ENCODE measurements around the gene DDN.

The DDN gene

DNA sequence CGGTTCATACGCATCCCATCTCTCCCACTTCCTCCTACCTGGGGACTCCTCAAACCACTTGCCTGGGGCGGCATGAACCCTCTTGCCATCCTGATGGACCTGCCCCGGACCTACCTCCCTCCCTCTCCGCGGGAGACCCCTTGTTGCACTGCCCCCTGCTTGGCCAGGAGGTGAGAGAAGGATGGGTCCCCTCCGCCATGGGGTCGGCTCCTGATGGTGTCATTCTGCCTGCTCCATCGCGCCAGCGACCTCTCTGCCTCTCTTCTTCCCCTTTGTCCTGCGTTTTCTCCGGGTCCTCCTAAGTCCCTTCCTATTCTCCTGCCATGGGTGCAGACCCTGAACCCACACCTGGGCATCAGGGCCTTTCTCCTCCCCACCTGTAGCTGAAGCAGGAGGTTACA is 17.4 kb downstream of the DDN start:
- DNase-seq (ENCODE audit: low spot score), result no peak

DNA sequence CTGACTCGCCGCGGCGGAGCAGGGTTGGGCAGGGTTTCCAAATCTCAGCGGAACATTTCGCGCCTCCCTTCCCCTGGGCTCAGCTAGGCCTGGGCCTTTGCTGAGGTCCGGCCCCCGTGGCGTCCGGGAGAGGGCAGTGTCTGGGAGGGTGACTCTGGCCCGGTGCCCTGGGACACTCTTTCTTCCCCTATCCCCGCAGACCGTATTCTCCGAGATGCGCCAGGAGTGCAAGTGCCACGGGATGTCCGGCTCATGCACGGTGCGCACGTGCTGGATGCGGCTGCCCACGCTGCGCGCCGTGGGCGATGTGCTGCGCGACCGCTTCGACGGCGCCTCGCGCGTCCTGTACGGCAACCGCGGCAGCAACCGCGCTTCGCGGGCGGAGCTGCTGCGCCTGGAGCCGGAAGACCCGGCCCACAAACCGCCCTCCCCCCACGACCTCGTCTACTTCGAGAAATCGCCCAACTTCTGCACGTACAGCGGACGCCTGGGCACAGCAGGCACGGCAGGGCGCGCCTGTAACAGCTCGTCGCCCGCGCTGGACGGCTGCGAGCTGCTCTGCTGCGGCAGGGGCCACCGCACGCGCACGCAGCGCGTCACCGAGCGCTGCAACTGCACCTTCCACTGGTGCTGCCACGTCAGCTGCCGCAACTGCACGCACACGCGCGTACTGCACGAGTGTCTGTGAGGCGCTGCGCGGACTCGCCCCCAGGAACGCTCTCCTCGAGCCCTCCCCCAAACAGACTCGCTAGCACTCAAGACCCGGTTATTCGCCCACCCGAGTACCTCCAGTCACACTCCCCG is 18.0 kb downstream of the DDN start:
- peak; percentile 39 for DNase-seq (ENCODE audit: low spot score)

DNA sequence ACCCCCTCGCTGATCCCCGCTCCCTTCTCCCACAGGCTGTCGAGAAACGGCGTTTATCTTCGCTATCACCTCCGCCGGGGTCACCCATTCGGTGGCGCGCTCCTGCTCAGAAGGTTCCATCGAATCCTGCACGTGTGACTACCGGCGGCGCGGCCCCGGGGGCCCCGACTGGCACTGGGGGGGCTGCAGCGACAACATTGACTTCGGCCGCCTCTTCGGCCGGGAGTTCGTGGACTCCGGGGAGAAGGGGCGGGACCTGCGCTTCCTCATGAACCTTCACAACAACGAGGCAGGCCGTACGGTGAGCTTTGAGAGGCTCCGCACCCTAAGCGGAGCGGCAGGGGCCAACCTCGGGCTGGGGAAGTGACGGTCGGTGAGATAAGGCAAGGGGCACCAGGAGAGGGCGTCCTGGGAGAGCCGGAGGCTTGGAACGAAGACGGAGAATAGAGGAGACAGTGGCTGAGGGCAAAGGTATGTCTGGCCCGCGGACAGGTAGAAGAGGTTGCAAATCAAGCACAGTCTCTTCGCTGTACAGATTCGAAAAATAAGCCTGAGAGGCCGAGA is 18.7 kb downstream of the DDN start:
- peak; percentile 56 for DNase-seq (ENCODE audit: low spot score)

DNA sequence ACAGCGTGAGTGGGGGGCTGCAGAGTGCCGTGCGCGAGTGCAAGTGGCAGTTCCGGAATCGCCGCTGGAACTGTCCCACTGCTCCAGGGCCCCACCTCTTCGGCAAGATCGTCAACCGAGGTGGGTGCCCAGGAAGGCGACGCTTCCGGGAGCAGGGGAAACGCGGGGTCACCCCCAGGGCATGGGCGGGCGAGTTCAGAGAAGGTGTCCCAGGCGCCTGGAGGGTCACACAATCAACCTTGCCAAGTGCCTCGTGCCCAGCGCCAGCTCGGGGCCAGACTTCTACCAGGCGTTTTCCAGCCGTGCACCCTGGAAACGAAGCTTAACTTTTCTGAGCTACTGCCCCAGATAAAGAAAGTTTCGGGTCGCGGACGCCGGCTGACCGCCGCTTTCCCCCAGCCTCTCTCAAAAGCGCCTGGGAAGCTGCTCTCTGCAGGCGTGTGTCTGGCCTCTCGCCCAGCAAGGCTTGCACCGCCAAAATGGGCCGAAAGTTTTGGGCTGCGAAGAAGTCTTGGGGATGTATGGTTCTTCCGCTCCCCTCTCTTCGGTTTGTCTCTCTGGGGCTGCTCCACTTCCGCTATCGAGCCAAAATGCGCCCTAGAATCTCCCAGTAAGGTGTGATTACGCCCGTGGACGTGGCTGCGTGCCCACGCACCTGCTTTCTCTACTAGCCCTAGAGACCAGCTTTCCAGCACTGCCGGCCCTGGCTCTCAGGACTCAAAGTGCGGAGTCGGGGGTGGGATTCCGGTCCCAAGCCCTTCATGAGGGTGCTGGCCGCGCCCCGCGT is 19.4 kb downstream of the DDN start:
- peak; percentile 67 for DNase-seq (ENCODE audit: low spot score)

DNA sequence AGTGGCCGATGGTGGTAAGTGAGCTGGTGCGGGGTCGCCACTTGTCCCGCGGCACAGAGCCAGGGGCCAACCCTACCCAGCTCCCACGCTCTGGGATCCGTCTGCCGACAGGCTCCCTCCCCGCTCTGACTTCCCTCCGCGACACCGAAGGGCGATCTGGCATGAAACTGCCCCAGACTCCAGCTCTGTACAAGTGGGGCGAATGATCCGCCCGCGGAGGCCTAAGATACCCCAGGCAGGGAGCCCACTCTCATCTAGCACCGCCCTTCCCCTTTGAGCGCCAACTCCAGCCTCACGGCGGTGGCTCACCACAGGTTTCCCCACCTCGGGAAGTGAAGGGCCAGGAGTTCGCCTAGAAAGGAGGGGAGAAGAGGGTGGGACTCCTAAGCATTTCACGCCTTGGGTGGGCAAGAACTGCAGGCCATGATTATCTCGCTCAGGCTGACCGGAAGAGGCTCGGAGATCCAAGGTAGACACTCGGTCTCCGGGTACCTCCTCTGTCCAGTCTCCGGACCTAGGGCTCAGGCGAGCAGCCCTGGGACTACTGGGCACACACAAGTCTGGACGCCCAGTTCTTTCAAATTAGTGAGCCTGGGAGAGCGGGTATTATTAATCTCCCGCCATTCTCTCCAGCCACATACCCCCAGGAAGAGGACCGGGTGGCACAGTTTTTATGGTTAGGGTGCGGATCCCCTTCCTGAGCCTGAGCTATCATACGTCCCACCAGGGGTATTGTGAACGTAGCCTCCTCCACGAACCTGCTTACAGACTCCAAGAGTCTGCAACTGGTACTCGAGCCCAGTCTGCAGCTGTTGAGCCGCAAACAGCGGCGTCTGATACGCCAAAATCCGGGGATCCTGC is 20.2 kb downstream of the DDN start:
- DNase-seq (ENCODE audit: low spot score), result no peak

DNA sequence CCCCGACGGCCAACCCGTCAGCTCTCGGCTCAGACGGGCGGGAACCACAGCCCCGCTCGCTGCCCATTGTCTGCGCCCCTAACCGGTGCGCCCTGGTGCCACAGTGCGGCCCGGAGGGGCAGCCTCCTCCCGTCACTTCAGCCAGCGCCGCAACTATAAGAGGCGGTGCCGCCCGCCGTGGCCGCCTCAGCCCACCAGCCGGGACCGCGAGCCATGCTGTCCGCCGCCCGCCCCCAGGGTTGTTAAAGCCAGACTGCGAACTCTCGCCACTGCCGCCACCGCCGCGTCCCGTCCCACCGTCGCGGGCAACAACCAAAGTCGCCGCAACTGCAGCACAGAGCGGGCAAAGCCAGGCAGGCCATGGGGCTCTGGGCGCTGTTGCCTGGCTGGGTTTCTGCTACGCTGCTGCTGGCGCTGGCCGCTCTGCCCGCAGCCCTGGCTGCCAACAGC is 20.9 kb downstream of the DDN start, which contains the start of gene WNT1:
Gene WNT1 (plus strand): TSS at position 32 of the 450 bp plus-strand sequence. CDS start 329 bp downstream, at position 361.
- no peak for DNase-seq (ENCODE audit: low spot score)

DNA sequence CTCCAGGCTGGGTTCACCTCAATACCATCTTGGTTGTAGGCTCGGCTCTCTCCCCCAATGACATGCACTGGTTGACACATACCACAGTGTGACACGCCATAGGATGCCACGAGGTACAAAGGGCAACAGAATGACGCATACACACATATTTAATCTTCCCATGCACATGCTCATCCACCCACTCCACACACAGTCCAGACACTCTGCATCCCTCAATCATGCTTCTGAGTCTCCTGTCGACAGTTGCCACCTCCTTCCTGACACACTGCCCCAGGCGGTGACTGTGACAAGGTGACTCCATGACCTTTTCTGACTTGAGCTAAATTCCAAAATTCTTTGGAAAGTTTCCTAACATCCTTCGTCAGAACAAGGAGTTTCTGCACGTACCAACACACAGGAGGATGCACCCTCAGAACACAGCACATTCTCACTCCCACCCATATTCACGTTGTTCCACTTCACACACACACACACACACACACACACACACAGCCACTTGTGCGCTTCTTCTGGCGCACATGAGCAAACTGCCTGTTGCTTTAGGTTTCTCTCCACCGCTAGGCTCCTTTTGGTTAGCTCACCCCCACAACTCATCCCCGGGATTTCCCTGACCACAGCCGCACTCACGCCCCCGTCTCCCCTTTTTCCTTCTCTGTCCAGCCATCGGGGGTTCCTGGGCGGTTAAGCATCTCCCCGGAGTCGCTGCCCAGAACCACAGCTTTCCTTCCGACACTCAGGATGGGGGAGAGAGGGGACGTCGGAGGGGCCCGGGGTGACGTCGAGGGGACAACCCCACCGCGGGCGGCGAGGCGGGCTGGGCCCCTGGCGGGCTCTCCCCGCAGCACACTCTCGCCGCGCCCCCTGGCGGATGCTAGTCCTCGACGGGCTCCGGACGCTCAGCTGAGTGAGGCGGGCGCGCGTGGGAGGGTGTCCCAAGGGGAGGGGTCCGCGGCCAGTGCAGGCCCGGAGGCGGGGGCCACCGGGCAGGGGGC is 21.6 kb downstream of the DDN start:
- DNase-seq (ENCODE audit: low spot score), result peak; percentile 86

DNA sequence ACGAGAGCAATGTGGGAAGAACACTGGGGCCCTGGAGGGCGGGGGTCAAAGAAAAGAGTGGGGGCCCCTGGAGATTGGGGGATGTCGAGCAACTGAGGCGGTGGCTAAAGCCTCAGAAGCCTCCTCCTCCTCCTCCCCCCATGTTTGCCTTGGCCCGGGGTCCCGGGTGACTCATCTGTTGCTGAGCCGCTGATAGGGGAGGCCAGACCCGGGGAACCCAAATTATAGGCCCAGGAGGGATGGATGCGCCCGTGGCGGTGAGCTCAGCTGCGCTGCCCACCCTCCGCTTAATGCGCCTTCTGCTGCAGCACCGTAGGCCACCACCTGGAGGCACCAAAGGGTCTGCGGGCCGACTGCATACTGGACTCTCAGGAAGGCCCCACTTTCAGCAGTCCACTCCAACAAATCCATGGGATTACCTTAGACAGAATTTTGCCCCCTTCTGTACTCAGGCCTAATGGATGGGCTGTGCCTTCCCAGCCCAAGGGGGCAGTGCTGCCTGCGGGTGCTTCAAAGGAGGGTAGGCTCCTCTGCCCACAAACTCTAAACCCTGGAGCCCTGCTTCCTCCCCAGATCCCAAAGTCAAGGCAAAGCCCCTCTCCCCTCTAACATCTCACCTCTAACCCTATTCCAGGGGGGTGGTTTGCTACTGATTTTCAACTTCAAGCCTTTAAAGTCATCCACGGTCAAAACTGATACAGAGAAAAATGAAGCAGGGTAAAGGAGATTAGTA is 25.1 kb downstream of the DDN start:
- DNase-seq (ENCODE audit: low spot score), result no peak

DNA sequence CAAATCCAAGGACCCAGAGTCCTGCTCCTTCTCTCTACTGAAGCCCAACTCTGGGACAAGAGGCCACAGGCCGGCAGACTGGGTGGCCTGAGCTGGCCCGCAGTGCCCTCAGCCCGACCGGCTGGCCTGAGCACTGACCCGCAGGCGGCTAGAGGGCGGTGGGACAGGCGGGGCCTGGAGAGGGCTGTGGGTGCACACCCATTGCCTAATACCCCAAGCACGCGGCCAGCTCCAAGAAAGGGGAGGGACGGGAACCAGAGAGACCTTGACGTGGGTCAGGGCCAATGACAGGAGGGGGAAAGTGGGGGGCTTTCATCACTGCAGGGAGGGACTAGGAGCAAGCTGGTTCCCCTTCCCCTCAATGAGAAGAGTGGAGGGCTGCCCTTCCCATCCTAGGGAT is 25.6 kb downstream of the DDN start:
- DNase-seq (ENCODE audit: low spot score), result no peak

DNA sequence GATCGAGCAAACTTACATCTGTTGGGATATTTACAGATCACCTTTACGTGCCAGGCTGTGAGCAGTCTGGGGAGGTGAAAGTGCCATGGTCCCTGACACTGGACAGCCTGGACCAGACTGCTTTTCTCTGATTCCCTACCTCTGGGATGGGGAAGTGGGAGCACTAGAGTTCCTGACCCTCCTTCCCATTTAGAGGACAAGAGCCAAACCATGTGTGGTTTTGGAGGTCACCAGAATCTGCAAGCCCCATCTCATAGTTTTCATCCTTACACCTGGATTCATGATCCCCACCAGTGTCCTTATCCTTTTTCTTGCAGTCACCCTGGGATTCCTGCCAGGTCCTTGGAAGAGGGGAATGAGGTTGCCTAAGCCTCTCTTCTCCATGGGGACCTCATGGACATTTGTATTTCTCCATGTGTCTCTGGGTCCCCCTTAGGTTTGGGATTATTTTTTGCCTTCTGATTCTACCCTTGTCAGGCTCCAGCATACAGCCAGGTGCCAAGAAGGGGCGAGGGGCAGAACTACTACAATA is 26.2 kb downstream of the DDN start:
- DNase-seq (ENCODE audit: low spot score), result no peak

DNA sequence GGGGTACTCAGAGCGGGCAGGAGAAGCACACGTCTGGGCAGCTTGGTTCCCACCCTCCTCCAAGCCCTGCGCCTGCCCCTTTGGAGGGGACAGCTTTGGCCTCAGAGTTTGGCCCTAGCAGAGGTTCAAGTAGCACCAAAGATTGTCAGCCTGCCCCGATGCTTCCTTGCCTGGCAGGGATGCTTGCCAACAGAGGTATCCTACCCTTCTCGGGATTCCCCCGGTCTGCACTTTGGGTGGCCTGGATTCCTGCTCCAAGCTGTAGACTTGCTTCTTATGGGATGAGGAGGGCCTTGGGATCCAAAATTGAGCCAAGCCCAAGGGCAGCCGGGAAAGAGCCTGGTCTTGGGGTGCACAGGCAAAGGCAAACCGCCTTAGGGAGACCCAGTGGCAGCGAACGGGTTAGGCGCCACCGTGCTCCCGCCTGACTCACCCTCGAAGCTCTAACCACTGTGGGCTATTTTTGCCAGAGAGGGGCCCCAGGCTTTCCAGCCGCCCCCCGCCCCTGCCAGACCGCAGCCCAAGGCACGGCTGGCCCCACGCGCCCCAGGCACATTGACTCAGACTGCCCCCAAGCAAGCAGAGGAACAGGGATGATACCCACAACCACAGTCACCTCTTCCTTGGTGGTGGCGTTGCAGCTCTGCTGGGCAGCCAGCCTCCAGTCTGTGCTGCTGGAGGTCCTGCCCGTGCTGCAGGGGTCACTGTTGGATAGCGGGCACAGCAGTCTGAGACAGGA is 26.8 kb downstream of the DDN start:
- no peak for DNase-seq (ENCODE audit: low spot score)

DNA sequence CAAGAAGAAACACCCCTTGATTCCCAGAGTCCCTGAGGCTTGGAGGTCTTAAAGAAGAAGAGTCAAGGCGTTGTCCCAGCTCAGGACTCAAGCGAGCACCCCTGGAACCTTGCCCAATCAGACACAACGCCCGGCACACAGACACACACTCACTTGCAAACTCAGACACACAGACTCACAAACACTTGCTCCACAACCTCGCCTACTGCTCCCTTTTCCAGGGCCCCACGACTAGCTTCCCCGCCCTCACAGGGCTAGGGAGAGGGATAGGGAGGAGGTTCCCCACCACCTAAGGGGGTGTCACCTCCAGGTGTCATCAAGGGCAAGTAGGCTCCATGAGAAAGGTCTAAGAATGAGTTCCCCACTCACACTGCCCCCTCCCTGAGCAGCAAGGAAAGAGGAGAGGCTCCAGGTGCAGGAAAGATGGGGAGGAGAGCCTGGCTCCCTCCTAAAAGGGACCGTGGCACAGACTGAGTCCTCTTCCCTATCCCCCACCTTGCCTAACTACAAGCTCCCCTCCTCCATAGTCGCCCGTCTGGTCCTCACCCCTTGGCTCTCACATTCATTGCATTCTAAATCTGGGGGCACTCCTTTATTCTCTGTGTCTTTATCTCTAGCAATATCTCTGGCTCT is 28.4 kb downstream of the DDN start:
- peak; percentile 1 for DNase-seq (ENCODE audit: low spot score)

DNA sequence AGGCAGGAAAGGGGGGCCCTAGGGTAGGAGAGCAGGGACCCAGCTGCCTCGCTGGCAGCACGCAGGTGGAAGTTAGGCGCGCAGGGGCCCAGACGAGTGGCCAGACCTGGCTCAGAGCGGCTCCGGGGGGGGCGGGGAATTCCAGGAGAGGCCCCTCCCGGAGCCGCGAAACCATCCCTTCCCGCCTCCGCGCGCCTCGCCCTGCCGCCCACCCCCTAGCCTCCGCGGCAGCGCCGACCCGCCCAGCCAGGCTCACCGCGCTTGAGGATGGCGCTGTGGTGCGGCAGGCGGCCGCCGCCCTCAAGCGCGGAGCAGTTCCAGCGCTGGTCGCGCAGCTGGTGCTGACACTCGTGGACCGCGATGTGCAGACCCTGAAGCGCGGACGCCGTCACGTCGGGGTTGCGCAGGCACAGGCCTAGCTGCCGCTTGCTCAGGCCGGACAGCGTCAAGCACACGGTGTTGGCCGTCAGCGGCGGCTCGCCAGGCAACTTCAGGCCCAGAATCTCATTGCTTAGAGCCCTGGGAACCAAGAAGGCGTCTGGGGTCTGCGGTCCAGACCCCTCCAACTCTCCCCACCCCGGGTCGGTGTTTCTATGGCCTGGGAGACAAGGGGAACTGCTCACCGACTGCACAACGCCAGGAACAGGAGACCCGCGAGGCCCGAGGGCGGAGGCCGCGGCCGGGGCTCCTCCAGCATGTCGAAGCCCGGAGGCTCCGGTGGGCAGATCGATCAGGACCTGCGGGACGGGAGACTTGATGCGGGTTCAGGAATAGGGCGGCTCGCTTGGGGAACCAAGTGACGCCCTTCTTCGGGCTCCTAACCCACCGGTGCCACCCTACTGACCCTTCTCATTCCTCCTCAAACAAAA is 29.1 kb downstream of the DDN start:
- peak; percentile 40 for DNase-seq (ENCODE audit: low spot score)

DNA sequence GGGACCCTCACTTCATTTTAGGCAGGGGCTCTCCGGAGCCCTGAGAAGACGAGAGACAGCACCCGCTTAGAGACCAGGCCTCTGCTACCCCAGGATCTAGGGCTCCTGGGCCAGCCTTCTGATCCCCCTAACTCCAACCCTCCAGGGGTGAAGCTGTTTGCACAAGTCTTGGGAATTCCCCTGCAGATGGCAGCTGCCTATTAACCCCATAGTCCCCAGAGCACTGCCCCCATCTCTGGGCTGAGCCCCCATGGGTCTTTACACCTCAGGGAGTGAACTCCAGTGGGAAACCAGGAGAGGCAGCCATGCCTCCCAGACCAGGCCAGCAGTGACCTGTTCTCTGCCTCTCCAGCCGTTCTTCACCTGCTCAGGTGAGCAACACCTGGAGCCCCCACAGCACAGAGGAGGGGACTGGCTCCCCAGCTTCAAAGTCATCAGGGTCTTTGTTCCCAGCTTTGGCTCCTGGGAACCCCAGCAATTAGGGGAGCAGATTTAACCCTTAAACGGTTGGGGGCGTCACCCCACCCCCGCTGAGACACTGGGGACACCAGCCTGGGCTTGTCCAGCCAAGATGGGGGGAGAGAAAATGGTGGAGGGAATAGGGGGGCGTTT is 29.9 kb downstream of the DDN start:
- DNase-seq (ENCODE audit: low spot score), result peak; percentile 2

DNA sequence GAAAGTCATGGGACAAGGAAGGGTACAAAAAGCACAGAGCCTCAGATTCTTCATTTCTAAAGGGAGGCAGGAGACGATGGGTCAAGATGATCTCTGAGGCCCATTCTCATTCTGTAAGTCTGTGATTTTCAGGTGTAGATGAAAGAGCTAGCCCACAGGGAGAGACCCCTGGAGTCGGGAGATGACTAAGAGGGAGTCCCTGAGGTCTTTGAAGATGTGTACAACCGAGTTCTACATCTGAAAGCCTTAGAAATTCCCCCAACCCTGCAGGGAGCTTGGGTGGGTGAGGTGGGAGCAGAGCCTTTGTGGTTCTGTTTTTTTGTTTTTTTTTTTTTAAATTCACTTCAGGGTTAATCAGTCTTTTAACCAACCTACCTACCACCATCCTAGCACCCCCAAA is 30.7 kb downstream of the DDN start:
- DNase-seq (ENCODE audit: low spot score), result no peak

DNA sequence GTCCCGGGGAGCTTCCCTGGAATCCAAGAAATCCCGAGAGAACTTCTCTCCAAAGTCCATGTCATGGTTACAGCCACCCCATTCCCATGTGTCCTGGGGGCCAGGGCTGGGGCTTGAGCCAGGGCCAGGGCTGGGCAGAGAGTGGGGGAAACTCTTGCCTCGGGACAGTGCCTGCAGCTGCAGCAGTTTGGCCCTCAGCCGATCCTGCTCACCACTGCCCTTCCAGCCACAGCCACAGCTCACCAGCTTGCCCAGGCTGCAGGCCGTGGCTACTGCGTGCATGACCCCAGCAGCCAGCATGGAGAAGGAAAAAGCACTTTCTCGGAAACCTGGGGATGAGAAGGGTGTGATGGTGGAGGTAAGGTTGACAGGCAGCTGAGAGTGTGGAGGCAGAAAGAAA is 31.2 kb downstream of the DDN start:
- no peak for DNase-seq (ENCODE audit: low spot score)
